ENCODE results near the gene MSMP. TPM values are rescaled to one million over a fixed set of nuclear protein-coding genes. Genes with fewer than 3 reads are reported as not detected.

The MSMP gene
- total and polyA plus RNA-seq, 9 of the 15 experiments (the other 6 are each of a cell fraction or from before 2014, with no cell fraction given), result 0.60 TPM; not detected in 8

DNA sequence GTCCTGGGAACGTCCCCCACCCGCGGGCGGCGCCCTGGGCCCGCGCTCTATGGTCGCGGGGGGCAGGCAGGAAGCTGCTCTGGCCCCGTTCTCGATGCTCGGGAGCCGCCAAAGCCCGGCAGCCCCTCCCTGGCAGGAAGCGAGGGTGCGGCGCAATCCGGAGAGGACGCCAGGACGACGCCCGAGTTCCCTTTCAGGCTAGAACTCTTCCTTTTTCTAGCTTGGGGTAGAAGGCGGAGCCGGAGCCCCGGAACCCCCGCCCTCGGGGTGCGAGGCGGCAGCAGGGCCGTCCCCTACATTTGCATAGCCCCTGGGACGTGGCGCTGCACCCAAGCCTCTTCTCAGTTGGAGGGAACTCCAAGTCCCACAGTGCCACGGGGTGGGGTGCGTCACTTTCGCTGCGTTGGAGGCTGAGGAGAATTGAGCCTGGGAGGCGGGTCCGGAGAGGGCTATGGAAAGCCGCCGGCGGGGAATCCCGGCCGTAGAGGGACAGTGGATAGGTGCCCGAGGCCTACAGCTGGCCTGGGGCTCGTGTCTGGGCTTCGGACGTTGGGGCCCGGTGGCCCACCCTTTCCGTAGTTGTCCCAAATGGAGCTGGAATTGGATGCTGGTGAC, 21.8 kb downstream of the MSMP start, which contains the start of the genes CREB3 and TLN1 (continued):
- TF ChIP-seq ETV6 (IDR thresholded peaks at IDR 0.05; ENCODE audit: borderline replicate concordance in 1 of 2, low read depth in 2 of 2, low read length in 1 of 2), result no peak; a peak in 1 of 4 replicates
- TF ChIP-seq ETV6 (CRISPR knock-in tag; IDR thresholded peaks at IDR 0.05; ENCODE audit: borderline replicate concordance), result no peak
- no peak for TF ChIP-seq ZNF253 (CRISPR knock-in tag; conservative IDR thresholded peaks at IDR 0.05)
- no peak for TF ChIP-seq PHB (CRISPR knock-in tag; IDR thresholded peaks at IDR 0.05)
- 0 out of 2 replicates have a peak, but pooled peaks have one; percentile 6 for TF ChIP-seq BHLHE40 (IDR thresholded peaks at IDR 0.05; ENCODE audit: low read length)
- no peak for TF ChIP-seq ZBTB9 (CRISPR knock-in tag; IDR thresholded peaks at IDR 0.05)

DNA sequence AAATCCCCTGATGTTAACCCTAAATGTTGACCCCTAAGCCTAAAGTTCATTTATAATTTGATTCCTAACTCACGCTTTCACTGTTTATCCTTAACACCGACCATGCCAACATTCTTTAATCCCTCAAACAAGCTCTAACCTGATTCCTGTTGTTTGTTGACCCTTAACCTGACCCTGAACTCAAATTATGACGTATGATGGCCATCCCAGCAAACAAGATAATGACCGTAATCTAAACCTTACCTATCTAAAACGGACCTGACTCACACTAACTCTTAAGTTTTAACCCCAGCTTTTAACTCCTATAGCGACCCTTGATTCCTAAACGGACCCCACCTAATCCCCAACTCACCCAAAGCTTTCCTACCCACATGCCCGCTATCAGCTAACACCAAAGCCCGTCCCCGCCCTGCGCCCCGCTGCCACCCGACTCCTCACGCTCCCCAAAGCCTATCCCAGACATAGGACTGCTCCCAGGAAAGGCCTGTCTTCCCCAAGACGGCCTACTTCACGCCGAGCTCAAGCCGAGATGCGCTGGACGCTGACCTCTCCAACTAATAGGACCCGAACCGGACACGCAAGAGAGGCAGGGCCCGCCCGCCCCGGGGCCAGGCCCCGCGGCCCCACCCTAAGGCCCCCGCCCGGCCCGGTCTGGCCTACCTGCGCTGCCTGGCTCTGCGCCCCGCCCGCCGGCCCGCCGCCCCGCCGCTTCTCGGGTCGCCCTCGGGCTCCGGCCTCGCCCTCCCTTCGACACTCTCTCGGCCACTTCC, 22.5 kb downstream of the MSMP start:
- Histone ChIP-seq H3K36me3 (ENCODE audit: control insufficient read depth, insufficient read depth, low read length) (peaks cover 48% of the 10 kb centered on the region; the same call in 2 of the 3 replicates), H3K27ac (ENCODE audit: extremely low read depth, low read depth, low read length) (peak overlapping the region; percentile 97), H3K9ac (ENCODE audit: insufficient read depth in 1 of 2, low read depth in 2 of 2, low read length in 2 of 2) (peak overlapping the region; percentile 85 to 96), H3K4me3 (peak overlapping the region; percentile 85), H3K4me2 (ENCODE audit: insufficient read depth, low read length) (peak overlapping the region; percentile 94), H2AFZ (ENCODE audit: low read depth, low read length) (peak overlapping the region; percentile 60; the same call in 1 of the 2 replicates), H3K9me3 (replicated peaks; ENCODE audit: control insufficient read depth, insufficient read depth, low read depth, low read length) (no peaks in the 10 kb centered on the region), H3K4me1 (replicated peaks in 1 of 2; ENCODE audit: control insufficient read depth in 2 of 2, insufficient read depth in 2 of 2, low read length in 2 of 2) (peaks cover 37 to 40% of the 10 kb centered on the region in 2 experiments), H4K20me1 (replicated peaks; ENCODE audit: control insufficient read depth, insufficient read depth, low read length) (peaks cover 11% of the 10 kb centered on the region; the same call in 1 of the 2 replicates), H3K27me3 (ENCODE audit: control insufficient read depth in 2 of 2, insufficient read depth in 2 of 2, low read length in 2 of 2) (no peaks in the 10 kb centered on the region), H3K79me2 (ENCODE audit: control insufficient read depth, insufficient read depth, low read length) (peaks cover 73% of the 10 kb centered on the region), H3K9me1 (ENCODE audit: control insufficient read depth, insufficient read depth, low read length) (peaks cover 5% of the 10 kb centered on the region)
- intact Hi-C loops (cut with micrococcal nuclease), result loop anchor here (2.0 to 10.0 kb wide), 3 partner anchors 17 to 83 kb away; partner anchors contain the start of genes GBA2, HINT2, RGP1 and SPAG8
- 0% methylated on average over 21 of the region's 47 CpGs for WGBS (ENCODE audit: insufficient coverage, low coverage, missing lambda C conversion rate)
- ChIA-PET CTCF (ENCODE audit: low intra/inter-chr PET ratio) (no interaction called here), POLR2A (interaction anchor here (0.7 to 2.8 kb wide), 20 partner anchors 9 to 462 kb away, joined by 3 to 13 read pairs (median 5); partner anchors contain the start of genes CCDC107, GBA2, RGP1 and RMRP)
- in situ Hi-C loops (cut with MboI), result no loop called here
- BruUV-seq (replicated peaks), result TSS peak; percentile 57
- no peak for ATAC-seq
- FAIRE-seq, result peak; percentile 58
- peak; percentile 35 to 80 (median 71) for DNase-seq (ENCODE audit: extremely low read depth in 1 of 4, low spot score in 3 of 4)
- no peak for TF ChIP-seq SETDB1 (IDR thresholded peaks at IDR 0.05; ENCODE audit: low read length)
- peak; percentile 43; the same call in 1 of the 2 replicates for TF ChIP-seq NCOA1 (IDR thresholded peaks at IDR 0.05; ENCODE audit: low read depth)
- TF ChIP-seq SUPT5H (IDR thresholded peaks at IDR 0.05), result peak; percentile 62; the same call in 1 of the 2 replicates
- TF ChIP-seq EZH2 (IDR thresholded peaks at IDR 0.05; ENCODE audit: borderline replicate concordance, low read depth, low read length), result no peak
- TF ChIP-seq POLR2B (IDR thresholded peaks at IDR 0.05; ENCODE audit: low read depth, partially characterized antibody), result peak; percentile 53
- no peak for TF ChIP-seq NR2C2 (CRISPR knock-in tag; IDR thresholded peaks at IDR 0.05)
- peak; percentile 92 for TF ChIP-seq NR2C2 (tag; IDR thresholded peaks at IDR 0.05)
- TF ChIP-seq SMARCA4 (IDR thresholded peaks at IDR 0.05), result peak; percentile 71; the same call in 1 of the 2 replicates
- TF ChIP-seq TCF3 (CRISPR knock-in tag; IDR thresholded peaks at IDR 0.05), result peak; percentile 40
- TF ChIP-seq ETS1 (conservative IDR thresholded peaks at IDR 0.05; ENCODE audit: control insufficient read depth, low read depth, low read length), result no peak
- TF ChIP-seq ZEB2 (IDR thresholded peaks at IDR 0.05), result peak; percentile 55; the same call in 1 of the 2 replicates
- TF ChIP-seq ATF1 (CRISPR knock-in tag; IDR thresholded peaks at IDR 0.05), result no peak
- peak; percentile 46 for TF ChIP-seq ATF1 (tag; IDR thresholded peaks at IDR 0.05)

Data from K562 (cell line).